GM13976 (cell line): Measurements from ENCODE around the gene CDC20B.

ENCODE experiments used
- DNase-seq: peaks from one replicate; pipeline ENCODE4 v3.0.0; 2012; ENCODE audit warnings: low spot score
- in situ Hi-C: fragments of 300-500 bp; cut with MboI; formaldehyde crosslinking; loops from one replicate; pipeline ENCODE4 v1.12.0; 2022; ENCODE audit warnings: low sequenced_read_pairs, mixed read lengths, inconsistent platforms; ENCODE audit not compliant: unreplicated experiment
- TF ChIP-seq, protein P1 (sequence below): IDR thresholded peaks from 2 replicates; pipeline ENCODE4 v1.5.1; 2012; ENCODE audit warnings: borderline replicate concordance, mild to moderate bottlenecking; ENCODE audit not compliant: insufficient read depth; ENCODE audit errors: extremely low read depth, missing control alignments, control extremely low read depth

Gene CDC20B

DNA sequence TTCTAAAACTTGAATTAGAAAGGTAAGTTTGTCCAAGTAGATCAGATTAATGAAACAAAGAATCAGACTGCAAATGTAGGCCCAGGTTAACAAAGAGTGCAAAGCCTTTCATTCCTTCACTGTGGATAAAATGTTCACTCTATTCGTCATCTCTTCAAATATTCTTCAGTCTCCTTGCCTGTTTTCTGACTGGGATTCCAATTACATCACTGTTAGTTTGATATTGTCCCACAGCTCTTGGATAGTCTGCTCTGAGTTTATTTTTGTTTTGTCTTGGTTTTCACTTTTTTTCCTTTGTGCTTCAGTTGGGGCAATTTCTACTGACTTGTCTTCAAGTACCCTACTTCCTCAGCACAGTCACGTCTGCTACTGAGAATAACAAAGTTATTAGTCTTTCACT lies 109.1 kb downstream of the CDC20B start:
- TF ChIP-seq, protein P1, sequence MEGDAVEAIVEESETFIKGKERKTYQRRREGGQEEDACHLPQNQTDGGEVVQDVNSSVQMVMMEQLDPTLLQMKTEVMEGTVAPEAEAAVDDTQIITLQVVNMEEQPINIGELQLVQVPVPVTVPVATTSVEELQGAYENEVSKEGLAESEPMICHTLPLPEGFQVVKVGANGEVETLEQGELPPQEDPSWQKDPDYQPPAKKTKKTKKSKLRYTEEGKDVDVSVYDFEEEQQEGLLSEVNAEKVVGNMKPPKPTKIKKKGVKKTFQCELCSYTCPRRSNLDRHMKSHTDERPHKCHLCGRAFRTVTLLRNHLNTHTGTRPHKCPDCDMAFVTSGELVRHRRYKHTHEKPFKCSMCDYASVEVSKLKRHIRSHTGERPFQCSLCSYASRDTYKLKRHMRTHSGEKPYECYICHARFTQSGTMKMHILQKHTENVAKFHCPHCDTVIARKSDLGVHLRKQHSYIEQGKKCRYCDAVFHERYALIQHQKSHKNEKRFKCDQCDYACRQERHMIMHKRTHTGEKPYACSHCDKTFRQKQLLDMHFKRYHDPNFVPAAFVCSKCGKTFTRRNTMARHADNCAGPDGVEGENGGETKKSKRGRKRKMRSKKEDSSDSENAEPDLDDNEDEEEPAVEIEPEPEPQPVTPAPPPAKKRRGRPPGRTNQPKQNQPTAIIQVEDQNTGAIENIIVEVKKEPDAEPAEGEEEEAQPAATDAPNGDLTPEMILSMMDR: no peak
- no peak for DNase-seq
- in situ Hi-C loops: no loop called here

DNA sequence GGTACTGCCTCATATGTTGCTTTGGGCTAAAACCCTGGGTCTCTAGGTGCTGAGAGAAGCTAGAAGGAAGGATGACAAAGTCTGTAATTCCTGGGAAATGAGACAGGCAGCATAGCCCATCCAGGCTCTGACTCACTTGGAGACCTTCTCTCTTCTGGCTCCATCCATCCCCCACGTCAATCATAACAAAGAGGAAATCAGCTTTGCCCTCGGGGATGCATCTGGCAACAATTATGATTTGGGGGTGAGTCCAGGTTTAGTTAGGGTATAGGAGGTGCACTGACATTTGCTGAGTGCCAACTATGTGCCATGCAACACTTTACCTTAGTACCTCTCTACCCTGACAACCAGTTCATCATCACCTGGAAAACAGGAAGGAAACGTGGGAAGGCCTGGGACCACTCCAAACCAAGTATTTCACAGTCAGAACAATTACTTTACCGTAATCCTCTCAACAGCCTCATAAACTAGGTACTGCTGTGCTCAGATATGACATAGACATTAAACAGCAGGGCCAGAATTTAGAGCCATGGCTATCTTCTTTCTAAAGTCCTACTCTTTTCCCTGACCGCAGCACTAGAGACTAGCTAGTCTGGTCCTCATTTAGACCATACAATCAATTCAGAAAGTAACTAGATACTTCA lies 109.6 kb downstream of the CDC20B start:
- in situ Hi-C loops: no loop called here
- DNase-seq: no peak
- TF ChIP-seq, protein P1: no peak
